ENCODE results near the gene RUVBL1.

- TF ChIP-seq CTCF (conservative IDR thresholded peaks at IDR 0.05) (no peak), EZH2 (IDR thresholded peaks at IDR 0.05; ENCODE audit: low read depth) (no peak)
These were observed 52.6 kb downstream of the RUVBL1 start for GRCh38 chr3:128070898-128071591.
